Stimulated activated CD4-positive, alpha-beta T cell treated with anti-CD3 and anti-CD28 coated beads, Interleukin-4, amount 100 ng/mL, for 24 hours (primary cell): ENCODE measurements around the gene RHEX.
"Not testable (repeated sequence)": the region's sequence is repeated elsewhere in the genome, so short reads cannot be mapped to it uniquely, and the experiment has no call there.

Experiments used
- DNase-seq: peaks from one replicate; pipeline ENCODE4 v3.0.0-alpha.2; 2020

RHEX gene

GRCh38 chr1:206060844-206061243, 7.9 kb downstream of the RHEX start:
- DNase-seq = no peak

GRCh38 chr1:206062464-206062863, 9.5 kb downstream of the RHEX start:
- DNase-seq = no peak

- DNase-seq = not testable (repeated sequence)
Observed at GRCh38 chr1:206064001-206064400, 11.0 kb downstream of the RHEX start.

GRCh38 chr1:206064501-206064900, 11.5 kb downstream of the RHEX start:
- DNase-seq = not testable (repeated sequence)

GRCh38 chr1:206065547-206066145, 12.7 kb downstream of the RHEX start:
- no peak for DNase-seq

DNA sequence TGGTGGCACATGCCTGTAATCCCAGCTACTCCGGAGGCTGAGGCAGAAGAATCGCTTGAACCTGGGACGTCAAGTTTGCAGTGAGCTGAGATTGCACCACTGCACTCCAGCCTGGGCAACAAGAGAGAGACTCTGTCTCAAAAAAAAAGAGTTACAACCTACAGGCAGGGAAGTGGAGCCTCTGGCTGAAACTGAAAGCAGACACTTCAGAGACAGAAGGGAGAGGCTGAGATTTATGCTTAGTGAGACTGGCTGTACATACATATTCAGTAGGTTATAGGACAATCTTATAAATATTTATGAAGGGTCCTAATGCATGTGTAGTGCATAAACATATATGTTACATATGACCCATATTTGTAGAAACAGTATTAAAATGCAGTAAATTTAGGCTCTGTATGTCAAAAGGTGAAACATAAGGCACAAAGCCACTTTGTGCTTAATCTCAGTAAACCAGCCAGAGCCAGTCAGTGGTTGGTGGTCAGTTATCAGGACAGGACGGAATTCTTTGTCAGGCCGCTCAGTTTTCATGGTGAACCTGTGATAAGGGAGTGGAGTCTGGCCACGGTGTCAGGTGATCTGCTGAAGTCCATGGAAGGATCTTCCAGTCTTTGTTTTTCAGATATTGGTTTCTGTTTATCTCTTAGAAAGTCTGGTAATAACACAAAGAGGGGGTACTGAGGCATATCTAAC, 13.7 kb downstream of the RHEX start:
- no peak for DNase-seq

DNA sequence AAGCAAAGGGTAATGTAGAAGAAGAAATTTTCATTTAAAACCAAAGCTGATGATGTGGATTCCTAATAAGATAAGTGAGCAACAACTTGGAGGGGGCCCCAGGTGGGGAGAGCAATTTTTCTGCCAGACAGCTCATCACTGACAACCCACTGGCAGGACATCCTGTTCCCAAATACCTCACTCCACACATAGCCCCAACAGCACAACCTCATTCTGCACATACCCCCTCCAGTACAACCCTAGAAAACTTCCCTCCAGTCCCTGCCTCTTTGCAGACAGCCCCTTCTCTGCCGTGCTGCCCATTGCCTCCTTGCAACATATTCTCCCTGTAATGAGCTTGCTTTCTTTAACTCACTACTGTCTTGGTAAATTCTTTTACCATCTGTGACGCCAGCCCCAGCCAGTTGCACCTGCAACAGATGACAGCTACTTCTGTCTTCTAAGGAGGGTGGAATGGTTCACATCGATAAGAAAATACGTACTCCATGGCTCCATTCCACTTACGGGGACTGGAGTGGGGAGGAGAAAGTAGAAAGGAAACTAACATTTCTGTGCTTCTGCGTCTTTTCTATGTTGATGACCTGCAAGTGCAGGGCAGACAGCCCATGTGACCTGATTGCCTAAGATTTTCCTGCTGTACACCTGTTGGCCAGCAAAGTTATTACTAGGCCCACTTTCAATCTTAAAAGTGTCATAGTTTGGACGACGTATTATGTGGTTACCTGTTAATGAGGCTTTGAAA, 14.7 kb downstream of the RHEX start:
- no peak for DNase-seq

DNA sequence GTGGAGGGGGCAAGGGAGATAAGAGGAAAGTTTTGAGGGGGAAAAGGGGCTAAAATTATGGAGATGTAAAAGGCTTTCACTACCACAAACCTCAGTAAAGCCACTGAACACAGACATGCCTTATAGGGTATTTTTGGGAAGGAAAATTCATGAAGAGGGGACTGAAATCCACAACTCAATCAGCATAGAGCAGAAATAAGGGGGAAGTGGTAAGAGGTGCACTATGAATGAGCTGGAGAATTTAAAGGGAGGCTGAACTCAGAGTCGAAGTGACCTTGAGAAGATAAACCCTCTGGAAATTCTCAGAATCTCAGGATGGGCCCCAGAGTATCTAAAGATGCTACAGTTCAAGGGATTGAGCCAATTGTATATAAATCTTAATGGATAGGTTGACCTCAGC, 15.3 kb downstream of the RHEX start:
- no peak for DNase-seq

- no peak for DNase-seq
Observed at GRCh38 chr1:206070627-206071304, 17.8 kb downstream of the RHEX start.

DNA sequence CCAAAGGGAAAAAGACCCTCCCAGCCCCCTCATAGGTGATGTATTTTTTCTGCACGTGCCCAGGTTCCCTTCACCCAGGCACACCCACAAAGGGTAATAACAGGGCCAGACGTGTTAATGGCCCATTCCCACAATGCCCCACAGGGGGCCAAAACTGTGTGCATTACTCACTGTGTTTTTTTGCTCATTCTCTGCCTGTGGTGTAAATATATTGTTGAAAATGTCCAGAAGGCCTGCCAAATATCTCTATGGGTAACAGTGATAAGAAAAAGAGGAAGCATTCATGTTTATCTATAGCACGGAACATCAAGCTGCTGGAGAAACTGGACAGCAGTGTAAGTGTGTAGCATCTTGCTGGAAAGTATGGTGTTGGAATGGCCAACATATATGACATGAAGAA, 21.9 kb downstream of the RHEX start:
- no peak for DNase-seq

GRCh38 chr1:206075786-206076755, 23.1 kb downstream of the RHEX start:
- no peak for DNase-seq

DNA sequence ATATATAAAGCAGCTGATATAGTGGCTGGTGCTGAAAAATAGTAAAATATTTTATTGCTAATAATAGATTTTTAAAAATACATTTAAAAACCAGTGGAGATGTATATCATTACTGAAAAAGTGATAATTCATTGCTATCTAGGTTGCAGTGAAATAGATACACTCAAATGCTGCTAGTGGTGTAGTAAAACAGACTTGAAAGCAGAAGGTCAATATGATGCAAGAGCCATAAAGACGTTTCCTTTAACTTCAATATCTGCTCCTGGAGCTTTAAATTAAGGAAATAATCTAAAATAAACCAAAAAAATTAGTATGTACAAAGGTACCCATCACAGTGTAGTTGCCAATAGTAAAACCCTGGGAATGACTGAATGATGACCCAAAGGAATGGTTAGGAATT, 26.2 kb downstream of the RHEX start:
- no peak for DNase-seq

DNA sequence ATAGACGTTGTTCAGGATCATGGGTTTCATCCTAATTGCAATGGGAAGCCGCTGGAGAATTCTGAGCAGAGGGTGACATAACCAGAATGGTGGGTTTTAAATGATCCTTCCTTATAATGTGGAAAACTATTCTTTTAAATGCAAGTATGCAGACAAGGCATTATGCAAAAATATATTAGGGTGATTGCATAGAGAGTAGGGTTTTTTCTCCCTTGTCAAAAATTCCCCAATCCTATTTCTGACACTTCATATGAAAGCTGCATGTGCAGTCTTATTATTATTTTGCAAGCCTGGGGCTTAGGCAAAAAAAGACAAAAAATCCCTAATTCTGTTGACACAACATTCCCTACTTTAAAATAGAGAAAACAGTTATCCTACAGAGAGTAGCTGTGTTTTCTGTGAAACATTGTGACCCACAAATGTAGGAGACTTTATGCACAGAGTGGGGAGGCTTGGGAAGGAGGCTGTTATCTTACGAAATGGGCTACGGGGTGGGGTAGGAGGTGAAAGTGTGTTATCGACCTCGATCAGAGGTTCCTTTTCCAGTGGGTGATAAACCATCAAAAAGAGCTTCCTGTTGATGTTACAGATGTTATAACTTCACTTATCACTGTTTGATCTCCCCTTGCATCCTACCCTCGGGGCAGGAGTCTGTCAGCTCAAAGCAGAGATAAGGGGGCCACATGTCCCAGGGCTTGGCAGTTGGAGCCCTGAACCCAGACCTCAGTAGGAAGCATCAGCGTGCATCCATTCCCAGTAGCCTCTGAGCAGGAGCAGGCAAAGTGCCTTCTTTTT, 27.2 kb downstream of the RHEX start:
- no peak for DNase-seq

- no peak for DNase-seq
Observed at GRCh38 chr1:206081856-206082255, 28.9 kb downstream of the RHEX start.

- DNase-seq = no peak
Observed at GRCh38 chr1:206082831-206083695, 30.1 kb downstream of the RHEX start.

DNA sequence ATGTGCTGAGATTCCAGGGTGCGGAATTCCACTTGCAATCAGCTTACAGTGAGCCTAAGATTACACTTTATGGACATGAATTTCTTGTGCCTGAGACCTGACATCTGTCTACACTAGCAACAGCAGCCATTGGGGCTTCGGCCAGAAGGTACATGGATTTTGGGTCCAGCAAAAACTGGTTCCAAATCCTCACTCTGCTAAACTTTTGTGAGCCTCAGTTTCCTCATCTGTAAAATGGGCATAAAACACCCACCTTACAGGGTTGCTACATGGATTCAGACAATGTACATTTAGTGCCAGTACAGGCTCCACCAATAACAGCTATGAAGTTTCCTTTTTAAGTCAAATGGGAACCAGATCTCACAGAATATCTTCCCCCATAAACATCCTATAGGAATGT, 30.8 kb downstream of the RHEX start:
- DNase-seq = no peak

DNA sequence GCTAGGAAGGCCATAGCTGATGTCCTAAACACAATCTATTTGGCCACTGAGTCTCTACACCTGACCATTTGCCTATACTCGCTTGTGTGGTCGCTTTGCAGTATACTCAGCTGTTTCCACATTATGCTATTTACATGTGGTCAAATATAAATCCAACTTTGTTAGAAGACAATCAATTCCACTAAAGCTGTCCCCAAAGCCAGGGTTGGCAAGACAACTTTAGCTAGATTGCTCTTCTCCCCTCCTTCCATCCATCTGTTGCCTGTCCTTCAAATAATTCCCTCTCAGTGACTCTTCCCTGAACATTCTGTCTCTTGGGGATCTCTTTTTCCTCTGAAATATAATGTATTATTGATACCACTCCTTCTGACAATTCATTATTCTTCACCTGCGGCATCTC, 34.1 kb downstream of the RHEX start:
- DNase-seq = no peak

DNA sequence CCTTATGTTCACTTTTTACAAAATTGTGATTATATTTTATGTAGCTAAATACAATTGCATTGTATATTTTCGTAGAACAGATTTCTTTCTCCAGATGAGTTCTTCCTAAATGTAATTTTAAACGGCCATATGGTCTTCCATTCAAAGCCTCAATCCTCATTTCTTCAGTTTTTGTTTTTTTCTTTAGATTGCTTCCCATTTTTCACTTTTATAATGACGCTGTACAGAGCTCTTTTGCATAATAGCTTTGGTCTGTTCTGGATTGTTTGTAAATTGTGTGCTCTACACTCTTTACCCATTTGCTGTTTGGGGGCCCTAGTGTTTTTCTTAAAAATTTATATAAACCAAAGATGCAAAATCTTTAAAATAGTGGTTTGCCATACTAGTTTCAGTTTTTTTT, 36.4 kb downstream of the RHEX start:
- DNase-seq = no peak

DNA sequence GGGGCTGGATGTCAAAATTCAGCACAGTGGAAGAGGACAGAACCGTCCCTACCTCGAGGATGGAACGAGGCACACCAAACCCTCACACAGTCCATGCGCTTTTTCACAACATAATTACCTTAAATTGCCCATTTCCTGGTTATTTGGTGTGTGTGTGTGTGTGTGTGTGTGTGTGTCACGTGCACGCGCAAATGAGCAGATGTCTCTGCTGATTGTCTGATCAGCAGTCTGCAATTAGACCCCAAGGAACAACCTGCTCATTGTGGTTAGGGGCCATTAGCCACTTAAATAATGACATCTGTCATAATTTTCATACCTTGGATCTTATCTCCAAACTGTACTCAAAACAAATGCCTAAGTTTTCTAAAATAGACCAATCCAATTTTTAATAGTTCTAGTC, 41.1 kb downstream of the RHEX start:
- DNase-seq = no peak

DNA sequence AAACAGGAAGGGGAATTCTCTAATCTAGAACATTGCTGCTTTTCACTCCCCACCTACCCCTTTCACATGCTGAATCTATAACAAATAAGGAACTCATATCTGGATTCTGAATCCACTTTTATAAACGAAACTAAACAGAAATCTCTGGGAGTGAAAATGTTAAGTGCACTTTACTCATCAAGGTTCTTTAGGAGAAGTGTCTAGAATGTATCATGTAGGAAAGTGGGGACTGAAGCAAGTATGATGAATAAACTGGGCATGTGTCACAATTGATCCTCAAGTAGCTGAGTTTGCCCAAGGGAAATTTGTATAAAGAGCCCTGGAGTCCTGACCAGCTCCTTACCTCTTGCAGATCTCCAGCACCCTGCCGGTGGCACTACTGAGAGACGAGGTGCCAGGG, 44.4 kb downstream of the RHEX start:
- DNase-seq = no peak
